Left ventricle myocardium inferior (tissue), 1 donor: ENCODE measurements around the gene SSTR3. TPM values are rescaled to one million over a fixed set of nuclear protein-coding genes. Genes with fewer than 3 reads are reported as not detected.
A peak's percentile ranks its signal among the peaks of the same experiment; 100 is the strongest.
"Not testable (repeated sequence)": the region's sequence is repeated elsewhere in the genome, so short reads cannot be mapped to it uniquely, and the experiment has no call there.

Experiments
- DNase-seq: peaks from one replicate; pipeline ENCODE4 v3.0.0-alpha.2; 2020
- H3K27ac ChIP-seq: fragments of 200-600 bp; replicated peaks from 2 replicates; pipeline ENCODE4 v1.8.0; 2021
- H3K27me3 ChIP-seq: fragments of 200-600 bp; 2 replicates; pipeline ENCODE4 v1.8.0; 2021; ENCODE audit warnings: low read depth
- H3K36me3 ChIP-seq: fragments of 200-600 bp; 2 replicates; pipeline ENCODE4 v1.8.0; 2021
- H3K4me1 ChIP-seq: fragments of 200-600 bp; 2 replicates; pipeline ENCODE4 v1.8.0; 2021
- H3K4me3 ChIP-seq: fragments of 200-600 bp; 2 replicates; pipeline ENCODE4 v1.8.0; 2021; ENCODE audit warnings: mild to moderate bottlenecking, moderate library complexity
- H3K9me3 ChIP-seq: fragments of 200-600 bp; replicated peaks from 2 replicates; pipeline ENCODE4 v1.8.0; 2021
- intact Hi-C: fragments of 100-400 bp; cut with micrococcal nuclease; formaldehyde crosslinking; loops from one replicate; pipeline ENCODE4 v1.11.0; 2022
- total RNA-seq: library from RNA; stranded (reverse); fragmentation: NEBNext Ultra II Directional; extraction: Animal tissue kit (Norgen Biotek cat#: 25700); gene quantifications from one replicate; pipeline ENCODE4 v1.2.1, GENCODE V29; 2021
- TF ChIP-seq, protein P1 (sequence below): fragments of 200-600 bp; IDR thresholded peaks from 2 replicates; pipeline ENCODE4 v1.8.0; 2021; ENCODE audit warnings: antibody characterized with exemption, mild to moderate bottlenecking, borderline replicate concordance
- donor health status: DM: no; HTN: yes; CAD: no; lungs with severe emphysema.

SSTR3 gene
- total RNA-seq, 1 donor from 2014 or later: not detected

DNA sequence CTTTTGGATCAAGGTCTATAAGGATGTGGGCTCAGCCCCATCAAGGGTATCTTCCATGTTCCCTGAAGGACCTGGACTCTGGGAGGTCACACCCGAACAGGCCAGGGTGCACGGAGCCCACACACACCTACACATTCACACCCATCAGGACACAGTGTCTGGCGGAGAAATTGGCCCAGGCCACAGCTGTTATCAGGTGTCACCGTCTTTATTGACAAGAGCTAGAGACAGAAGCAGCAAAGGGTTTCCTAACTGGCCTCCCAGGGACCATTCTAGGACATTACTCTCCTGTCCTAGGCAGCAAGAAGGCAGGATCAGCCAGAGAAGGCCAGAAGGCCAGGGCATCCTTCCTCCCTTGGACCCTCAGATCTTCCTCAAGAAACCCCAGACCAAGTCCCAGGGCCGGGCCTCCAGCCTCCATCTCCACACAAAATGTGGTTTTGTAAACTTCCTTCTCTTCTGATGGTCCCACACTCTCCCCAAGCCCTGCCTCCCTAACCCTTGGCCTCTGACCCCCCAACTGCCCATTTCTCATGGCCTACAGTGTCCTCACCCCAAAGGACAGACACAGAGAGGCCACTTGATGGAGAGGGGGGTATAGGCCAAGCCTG lies 8.1 kb downstream of the SSTR3 start:
- Histone ChIP-seq H3K9me3 (no peaks in the 10 kb centered on the region), H3K4me1 (peaks cover 5% of the 10 kb centered on the region), H3K27ac (no peak overlapping the region), H3K36me3 (no peaks in the 10 kb centered on the region), H3K4me3 (no peak overlapping the region), H3K27me3 (peaks cover 24% of the 10 kb centered on the region)
- DNase-seq: no peak
- TF ChIP-seq, protein P1, sequence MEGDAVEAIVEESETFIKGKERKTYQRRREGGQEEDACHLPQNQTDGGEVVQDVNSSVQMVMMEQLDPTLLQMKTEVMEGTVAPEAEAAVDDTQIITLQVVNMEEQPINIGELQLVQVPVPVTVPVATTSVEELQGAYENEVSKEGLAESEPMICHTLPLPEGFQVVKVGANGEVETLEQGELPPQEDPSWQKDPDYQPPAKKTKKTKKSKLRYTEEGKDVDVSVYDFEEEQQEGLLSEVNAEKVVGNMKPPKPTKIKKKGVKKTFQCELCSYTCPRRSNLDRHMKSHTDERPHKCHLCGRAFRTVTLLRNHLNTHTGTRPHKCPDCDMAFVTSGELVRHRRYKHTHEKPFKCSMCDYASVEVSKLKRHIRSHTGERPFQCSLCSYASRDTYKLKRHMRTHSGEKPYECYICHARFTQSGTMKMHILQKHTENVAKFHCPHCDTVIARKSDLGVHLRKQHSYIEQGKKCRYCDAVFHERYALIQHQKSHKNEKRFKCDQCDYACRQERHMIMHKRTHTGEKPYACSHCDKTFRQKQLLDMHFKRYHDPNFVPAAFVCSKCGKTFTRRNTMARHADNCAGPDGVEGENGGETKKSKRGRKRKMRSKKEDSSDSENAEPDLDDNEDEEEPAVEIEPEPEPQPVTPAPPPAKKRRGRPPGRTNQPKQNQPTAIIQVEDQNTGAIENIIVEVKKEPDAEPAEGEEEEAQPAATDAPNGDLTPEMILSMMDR: no peak
- intact Hi-C loops: loop anchor here (5.0 kb wide), 1 partner anchor 42 kb away; no protein-coding TSS in a partner anchor

DNA sequence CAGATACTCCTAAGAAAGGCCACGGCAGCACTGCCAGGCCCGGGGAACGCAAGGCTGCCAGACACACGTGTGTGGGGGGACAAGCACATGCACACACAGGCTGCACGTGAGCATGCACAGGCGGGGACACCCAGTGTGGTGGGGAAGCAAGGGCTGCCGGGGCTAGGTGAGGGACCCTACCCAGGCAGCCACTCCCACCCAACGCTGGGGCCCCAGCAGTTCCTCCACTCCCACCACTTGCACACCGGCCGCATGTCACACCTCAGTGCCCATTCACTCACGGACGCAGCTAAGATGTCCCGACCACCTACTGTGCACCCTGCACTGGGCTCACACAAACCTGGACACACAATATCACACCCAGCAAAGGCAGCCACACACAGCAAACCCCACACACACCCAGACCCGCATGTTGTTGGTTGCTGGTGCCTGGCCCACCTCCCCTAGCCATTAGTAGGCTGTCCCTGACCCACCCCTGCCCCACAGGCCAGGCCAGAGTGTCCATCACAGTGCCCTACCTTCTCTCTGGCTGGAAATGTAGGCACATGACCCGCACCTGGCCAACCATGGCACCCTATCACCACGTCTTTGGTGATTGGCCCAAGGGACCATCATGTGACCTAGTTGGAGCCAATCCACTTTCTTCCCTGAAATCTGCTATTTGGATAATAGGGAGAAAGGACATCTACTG lies 8.8 kb downstream of the SSTR3 start:
- Histone ChIP-seq H3K9me3 (no peaks in the 10 kb centered on the region), H3K36me3 (no peaks in the 10 kb centered on the region), H3K4me3 (no peak overlapping the region), H3K4me1 (peaks cover 12% of the 10 kb centered on the region), H3K27me3 (peaks cover 17% of the 10 kb centered on the region), H3K27ac (no peak overlapping the region)
- no peak for DNase-seq
- TF ChIP-seq, protein P1: no peak
- intact Hi-C loops: loop anchor here (5.0 kb wide), 1 partner anchor 41 kb away; no protein-coding TSS in a partner anchor

DNA sequence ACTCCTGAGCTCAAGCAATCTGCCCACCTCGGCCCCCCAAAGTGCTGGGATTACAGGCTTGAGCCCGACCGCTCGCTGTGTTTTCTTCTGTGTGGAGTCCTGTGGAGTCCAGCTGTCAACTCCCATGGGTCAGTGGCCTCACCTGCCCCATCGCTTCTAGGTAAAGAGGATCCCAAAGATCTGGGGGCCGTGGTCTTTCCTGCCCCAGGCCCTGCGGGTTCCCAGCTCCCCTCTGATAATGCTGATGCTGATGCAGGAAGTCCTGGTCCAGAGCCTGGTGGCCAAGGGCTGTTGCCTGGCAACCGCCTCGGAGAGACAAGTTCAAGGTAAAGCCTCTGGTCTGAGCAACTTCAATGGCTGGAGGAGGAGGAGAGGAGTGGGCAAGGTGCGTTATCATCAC lies 9.6 kb downstream of the SSTR3 start:
- no peak for DNase-seq
- TF ChIP-seq, protein P1: no peak
- H3K4me3 ChIP-seq: no peak overlapping the region
- no peak overlapping the region for H3K27ac ChIP-seq
- H3K9me3 ChIP-seq: no peaks in the 10 kb centered on the region
- H3K27me3 ChIP-seq: peaks cover 9% of the 10 kb centered on the region
- peaks cover 20% of the 10 kb centered on the region for H3K4me1 ChIP-seq
- intact Hi-C loops: loop anchor here (5.0 kb wide), 1 partner anchor 40 kb away; no protein-coding TSS in a partner anchor
- no peaks in the 10 kb centered on the region for H3K36me3 ChIP-seq

DNA sequence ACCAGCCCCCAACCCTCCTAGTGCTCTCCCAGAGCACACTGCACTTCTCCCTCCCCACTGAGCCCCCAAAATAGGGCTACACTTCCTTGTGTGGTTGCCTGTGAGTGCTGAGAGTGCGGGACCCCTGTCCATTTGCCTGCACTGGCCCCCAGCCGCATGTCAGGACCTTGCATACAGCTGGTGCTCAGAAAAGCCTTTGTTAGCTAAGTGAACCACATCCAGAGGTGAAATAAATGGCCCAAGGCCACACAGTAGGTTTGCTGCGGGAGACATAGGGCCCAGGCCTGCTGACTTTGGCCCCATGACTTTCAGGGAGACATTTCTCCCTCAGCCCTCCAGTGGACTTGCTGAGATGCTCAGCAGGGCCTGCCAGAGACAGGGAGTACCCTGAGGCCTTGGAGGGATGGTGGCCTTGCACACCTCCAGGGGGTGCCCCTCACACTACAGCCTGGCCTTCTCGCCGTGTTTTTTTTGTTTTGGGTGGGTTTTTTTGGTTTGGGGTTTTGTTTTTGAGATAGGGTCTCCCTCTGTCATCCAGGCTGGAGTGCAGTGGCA lies 10.2 kb downstream of the SSTR3 start:
- DNase-seq: no peak
- Histone ChIP-seq H3K27ac (no peak overlapping the region), H3K27me3 (peaks cover 3% of the 10 kb centered on the region), H3K4me3 (no peak overlapping the region), H3K4me1 (peaks cover 26% of the 10 kb centered on the region), H3K36me3 (no peaks in the 10 kb centered on the region), H3K9me3 (no peaks in the 10 kb centered on the region)
- intact Hi-C loops: loop anchor here (5.0 kb wide), 1 partner anchor 40 kb away; no protein-coding TSS in a partner anchor
- TF ChIP-seq, protein P1: no peak

DNA sequence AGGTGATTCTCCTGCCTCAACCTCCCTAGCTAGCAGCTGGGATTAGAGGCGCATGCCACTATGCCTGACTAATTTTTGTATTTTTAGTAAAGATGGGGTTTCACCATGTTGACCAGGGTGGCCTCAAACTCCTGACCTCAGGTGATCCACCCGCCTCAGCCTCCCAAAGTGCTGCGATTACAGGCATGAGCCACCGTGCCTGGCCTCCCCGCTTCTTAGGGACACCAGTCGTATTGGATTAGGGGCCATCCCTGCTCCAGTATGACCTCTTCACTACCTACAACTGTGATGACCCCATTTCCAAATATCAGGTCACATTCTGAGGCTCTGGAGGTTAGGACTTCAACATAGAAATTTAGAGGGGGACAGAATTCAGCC lies 10.8 kb downstream of the SSTR3 start:
- not testable (repeated sequence) for H3K27ac ChIP-seq, DNase-seq, H3K9me3 ChIP-seq, H3K27me3 ChIP-seq, H3K36me3 ChIP-seq, H3K4me3 ChIP-seq
- peaks cover 32% of the 10 kb centered on the region for H3K4me1 ChIP-seq
- intact Hi-C loops: loop anchor here (5.0 kb wide), 1 partner anchor 39 kb away; no protein-coding TSS in a partner anchor

DNA sequence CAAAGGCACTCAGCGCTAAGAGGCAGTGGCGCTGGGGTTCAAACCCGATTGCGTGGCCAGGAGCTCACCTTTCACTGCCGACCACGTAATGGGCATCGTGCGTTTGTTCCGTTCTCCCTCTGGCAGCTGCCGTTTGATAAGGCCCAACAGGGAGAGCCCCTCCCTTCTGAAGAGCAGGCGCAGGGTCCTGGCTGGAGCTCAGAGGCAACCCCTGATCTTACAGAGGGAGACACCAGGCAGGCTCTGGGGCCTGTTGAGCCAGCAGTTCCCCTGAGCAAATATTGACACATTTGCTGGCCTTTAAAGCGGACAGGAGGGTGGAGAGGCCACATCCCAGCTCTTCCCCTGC lies 12.5 kb downstream of the SSTR3 start:
- peak overlapping the region; percentile 98 for H3K27ac ChIP-seq
- peak overlapping the region; percentile 81 for H3K4me3 ChIP-seq
- no peaks in the 10 kb centered on the region for H3K27me3 ChIP-seq
- H3K9me3 ChIP-seq: no peaks in the 10 kb centered on the region
- H3K4me1 ChIP-seq: peaks cover 44% of the 10 kb centered on the region
- no peak for DNase-seq
- H3K36me3 ChIP-seq: no peaks in the 10 kb centered on the region
- TF ChIP-seq, protein P1: peak; percentile 16
- intact Hi-C loops: loop anchor here (5.0 kb wide), 1 partner anchor 37 kb away; no protein-coding TSS in a partner anchor
